Ishikawa (cell line): ENCODE measurements around the gene FBXO31.
A peak's percentile ranks its signal among the peaks of the same experiment; 100 is the strongest.

ENCODE experiments used
- EP300 ChIP-seq: IDR thresholded peaks from 2 replicates; pipeline ENCODE4 v1.6.1; 2012; ENCODE audit warnings: borderline replicate concordance
- TF ChIP-seq, protein P1 (sequence below): IDR thresholded peaks from 2 replicates; pipeline ENCODE4 v1.6.1; 2012
- TF ChIP-seq, protein P2 (sequence below): IDR thresholded peaks from 2 replicates; pipeline ENCODE4 v1.6.1; 2012; ENCODE audit warnings: low read depth, mild to moderate bottlenecking

DNA sequence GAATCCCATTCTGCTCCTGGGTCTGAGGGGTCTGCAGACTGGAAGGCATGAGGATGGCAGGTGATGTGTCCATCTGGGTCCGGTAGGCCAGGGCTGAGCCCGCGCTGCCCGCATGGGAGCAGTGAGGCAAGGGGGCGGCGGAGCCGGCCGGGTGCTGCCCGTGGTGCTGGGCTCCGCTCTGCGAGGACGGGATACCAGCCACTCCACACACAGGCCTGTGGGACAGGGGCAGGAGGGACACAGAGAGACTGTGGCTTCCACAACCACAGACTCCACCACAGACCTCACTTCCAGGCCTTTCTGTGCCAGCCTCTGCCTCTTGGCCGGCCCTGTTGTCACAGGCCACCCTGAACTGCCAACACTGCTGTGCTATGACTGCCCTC, 33.9 kb upstream of the FBXO31 start:
- TF ChIP-seq, protein P1, sequence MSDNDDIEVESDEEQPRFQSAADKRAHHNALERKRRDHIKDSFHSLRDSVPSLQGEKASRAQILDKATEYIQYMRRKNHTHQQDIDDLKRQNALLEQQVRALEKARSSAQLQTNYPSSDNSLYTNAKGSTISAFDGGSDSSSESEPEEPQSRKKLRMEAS: no peak
- TF ChIP-seq, protein P2, sequence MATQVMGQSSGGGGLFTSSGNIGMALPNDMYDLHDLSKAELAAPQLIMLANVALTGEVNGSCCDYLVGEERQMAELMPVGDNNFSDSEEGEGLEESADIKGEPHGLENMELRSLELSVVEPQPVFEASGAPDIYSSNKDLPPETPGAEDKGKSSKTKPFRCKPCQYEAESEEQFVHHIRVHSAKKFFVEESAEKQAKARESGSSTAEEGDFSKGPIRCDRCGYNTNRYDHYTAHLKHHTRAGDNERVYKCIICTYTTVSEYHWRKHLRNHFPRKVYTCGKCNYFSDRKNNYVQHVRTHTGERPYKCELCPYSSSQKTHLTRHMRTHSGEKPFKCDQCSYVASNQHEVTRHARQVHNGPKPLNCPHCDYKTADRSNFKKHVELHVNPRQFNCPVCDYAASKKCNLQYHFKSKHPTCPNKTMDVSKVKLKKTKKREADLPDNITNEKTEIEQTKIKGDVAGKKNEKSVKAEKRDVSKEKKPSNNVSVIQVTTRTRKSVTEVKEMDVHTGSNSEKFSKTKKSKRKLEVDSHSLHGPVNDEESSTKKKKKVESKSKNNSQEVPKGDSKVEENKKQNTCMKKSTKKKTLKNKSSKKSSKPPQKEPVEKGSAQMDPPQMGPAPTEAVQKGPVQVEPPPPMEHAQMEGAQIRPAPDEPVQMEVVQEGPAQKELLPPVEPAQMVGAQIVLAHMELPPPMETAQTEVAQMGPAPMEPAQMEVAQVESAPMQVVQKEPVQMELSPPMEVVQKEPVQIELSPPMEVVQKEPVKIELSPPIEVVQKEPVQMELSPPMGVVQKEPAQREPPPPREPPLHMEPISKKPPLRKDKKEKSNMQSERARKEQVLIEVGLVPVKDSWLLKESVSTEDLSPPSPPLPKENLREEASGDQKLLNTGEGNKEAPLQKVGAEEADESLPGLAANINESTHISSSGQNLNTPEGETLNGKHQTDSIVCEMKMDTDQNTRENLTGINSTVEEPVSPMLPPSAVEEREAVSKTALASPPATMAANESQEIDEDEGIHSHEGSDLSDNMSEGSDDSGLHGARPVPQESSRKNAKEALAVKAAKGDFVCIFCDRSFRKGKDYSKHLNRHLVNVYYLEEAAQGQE: peak; percentile 31; the same call in 1 of the 2 replicates
- TF ChIP-seq EP300: no peak
